Stimulated activated CD8-positive, alpha-beta memory T cell treated with anti-CD3 and anti-CD28 coated beads, Interleukin-2, amount 100 ng/mL, for 1 hour (primary cell): ENCODE measurements around the gene GAD2.

Experiments
- DNase-seq, 2 donors: peaks; one replicate each; pipeline ENCODE4 v3.0.0-alpha.2; 2020; ENCODE audit warnings: low read depth in 2 of 2

The GAD2 gene

DNA sequence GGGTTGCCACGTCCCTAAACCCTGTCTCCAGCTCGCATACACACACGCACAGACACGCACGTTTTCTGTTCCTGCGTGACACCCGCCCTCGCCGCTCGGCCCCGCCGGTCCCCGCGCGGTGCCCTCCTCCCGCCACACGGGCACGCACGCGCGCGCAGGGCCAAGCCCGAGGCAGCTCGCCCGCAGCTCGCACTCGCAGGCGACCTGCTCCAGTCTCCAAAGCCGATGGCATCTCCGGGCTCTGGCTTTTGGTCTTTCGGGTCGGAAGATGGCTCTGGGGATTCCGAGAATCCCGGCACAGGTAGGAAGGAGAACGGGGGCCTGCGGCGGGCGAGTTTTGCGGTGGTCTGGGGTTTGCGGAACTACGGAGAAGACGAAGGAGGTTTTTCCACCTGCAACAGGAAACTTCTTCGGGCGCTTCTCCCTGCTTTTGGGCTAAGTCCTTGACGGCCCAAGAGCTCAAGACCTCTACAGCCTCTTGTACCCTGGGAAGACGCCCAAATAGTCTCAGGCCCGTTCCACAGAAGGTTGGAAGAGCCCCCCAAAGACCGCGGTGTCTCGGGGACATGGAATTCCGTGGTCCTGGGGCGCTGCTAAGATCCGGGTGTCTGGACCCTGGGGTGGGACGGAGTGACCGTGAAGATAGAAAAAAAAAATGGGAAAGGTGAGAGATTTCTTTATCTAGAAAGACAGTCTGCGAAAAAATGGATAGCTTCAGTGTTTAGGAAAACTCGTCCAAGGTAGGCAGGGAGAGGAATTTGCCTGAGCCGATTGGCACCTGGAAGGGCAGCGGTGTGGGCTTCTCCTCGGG lies at the start of gene GAD2:
GAD2 (plus strand) TSS at position 190 of the 811 bp plus-strand sequence; CDS start at position 226, 36 bp downstream.
- DNase-seq: no peak

DNA sequence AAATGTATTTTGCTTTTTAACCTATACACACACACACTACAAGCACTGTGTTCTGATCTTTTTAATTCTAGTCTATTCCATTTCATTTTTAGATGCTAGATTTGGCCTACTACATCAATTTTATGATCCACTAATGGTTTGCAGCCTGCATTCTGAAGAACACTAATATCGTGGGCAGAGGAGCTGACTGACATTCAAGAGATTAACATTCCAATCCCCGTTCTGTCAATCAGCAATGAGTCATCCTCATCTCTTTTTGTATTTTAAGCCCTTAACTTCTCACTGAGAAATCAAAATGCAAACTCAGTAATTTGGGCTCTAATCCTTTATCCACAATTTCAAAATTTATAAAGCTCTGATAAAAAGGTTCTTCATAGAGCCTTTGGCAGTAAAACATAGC lies 47.1 kb upstream of the GAD2 start:
- no peak for DNase-seq

DNA sequence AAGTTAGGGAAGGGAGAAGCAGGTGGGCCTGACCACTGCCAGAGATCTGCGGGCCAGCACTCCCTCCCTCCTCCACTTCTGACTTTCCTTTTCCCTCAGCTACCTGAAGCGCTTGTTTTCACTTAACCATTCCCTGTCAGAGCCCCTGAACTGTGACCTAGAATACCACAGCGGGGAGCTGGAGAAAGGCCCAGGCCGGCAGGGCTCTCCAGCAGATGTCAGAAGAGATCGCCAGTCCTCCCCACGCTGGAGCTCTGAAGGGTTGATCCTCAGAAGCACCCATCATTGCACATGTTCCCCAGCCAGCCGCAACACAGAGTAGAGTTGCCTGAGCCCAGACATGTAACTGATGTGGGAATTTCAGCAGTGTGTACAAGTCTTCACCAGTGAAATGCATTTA lies 44.4 kb upstream of the GAD2 start:
- no peak for DNase-seq

DNA sequence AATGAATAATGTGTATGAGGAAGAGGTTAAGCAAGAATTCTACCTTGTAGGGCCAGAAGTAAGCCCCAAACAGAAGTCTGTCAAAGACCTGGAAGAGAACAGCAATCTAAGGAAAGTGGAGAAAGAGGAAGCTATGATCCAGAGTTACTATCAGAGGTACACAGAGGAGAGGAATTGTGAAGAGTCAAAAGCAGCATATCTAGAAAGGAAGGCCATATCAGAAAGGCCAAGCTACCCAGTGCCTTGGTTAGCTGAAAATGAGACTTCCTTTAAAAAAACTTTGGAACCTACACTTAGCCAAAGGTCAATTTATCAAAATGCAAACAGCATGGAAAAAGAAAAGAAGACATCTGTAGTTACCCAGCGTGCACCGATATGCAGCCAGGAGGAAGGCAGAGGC lies 42.7 kb upstream of the GAD2 start:
- DNase-seq: no peak

GRCh38 chr10:26177341-26177740 lies 39.2 kb upstream of the GAD2 start:
- no peak for DNase-seq

GRCh38 chr10:26194275-26194674 lies 22.3 kb upstream of the GAD2 start:
- no peak for DNase-seq

- no peak for DNase-seq
These were observed 19.3 kb upstream of the GAD2 start for GRCh38 chr10:26197248-26197647.

DNA sequence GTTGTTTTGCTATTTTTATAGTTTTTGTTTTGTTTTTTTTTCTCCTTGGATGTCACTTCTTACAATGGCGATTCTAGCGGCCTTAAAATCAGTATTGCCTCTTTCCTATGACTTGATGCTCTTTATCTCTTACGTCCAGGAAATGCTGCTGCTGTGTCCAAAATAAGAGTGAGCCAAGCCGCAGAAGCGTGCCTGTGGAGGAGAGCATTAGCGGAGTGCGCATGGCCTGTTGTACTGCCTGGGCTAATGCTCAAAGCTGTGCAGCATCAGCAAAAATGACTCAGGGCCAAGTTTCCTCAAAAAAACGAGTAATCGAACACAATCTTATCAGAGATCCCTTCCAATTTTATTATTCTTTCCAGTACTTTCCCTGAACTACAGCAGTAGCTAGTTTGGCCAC lies 18.5 kb upstream of the GAD2 start:
- no peak for DNase-seq

DNA sequence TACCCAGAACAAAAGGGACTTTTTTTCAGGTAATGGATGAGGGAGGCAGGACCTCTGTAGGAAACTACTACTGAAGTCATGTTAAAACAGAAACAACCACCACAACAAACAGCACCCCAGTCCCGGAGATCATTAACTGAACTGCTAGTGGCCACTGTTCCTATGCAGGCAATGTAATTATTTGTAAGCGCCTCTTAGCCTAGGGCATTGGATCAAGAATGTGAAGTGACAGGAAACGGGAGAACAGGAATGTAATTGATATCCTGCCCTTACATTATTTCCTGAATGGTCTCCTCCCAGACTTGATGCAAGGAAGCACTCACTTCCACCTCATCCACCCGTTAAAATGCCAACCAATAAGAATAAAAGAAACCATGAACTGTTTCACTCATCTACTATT lies 16.7 kb upstream of the GAD2 start:
- no peak for DNase-seq

DNA sequence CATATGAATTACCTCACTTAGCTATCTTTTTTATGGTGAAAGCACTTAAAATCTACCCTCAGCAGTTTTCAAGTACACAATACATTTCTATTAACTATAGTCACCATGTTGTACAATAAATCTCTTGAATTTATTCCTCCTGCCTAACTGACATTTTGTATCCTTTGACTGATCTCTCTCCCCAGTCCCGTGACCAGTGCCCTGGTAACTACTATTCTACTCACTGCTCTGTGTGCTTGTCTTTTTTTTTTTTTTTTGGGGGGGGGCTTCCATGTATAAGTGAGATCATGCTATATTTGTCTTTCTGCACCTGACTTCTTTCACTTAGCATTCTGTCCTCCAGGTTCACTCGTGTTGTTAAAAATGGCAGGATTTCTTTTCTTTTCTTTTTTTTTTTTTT lies 11.4 kb upstream of the GAD2 start:
- no peak for DNase-seq

GRCh38 chr10:26211781-26212444 lies 4.7 kb upstream of the GAD2 start:
- no peak for DNase-seq

DNA sequence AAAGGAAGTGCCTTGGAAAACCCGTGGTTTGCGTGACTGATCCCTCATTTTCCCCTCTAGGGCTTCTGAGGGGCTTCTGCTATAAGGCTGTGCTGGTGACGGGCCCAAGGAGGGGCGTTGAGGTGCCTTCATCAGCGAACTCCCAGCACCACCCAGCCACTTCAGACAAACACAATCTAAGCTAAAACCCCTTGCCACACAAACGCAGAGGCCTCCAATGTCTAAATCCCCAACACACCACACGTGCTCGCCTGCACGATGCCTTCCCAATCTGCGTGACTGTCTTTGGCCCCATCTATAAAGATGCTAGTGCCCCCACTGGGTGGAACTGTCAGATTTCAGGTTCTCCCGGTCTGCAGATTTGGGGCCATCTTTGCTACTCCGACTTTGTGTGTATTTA lies 4.1 kb upstream of the GAD2 start:
- no peak for DNase-seq

DNA sequence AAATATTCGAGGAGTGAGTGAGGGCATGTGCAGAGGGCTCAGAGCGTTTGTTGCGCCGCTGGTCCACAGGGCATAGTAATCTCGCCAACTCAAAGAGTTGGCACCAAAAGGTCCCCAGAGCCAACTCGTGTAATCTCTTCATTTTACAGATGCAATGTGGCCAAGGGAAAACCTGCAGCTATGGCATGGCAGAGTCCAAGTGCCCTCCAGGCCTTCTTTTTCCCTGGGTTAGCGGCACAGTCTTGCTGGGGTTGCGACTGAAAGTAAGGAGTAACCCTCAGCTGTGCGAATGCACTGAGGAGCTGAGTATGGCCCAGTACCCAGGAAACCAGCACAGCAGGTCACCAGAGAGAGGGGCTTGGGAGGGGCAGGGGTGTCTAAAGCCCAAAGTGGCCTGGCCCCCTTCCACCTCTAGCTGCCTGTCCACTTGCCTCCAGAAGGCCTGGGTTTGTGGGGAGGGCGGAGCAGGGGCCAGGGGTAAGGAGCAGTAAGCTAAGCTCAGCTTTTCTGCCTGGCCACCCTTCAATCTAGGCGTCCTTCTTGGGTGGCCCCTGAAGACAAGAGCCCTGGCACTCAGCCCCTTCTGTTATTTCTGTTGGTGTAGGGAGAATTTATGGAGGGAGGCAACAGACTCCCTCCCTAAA lies 3.3 kb upstream of the GAD2 start:
- DNase-seq: no peak

DNA sequence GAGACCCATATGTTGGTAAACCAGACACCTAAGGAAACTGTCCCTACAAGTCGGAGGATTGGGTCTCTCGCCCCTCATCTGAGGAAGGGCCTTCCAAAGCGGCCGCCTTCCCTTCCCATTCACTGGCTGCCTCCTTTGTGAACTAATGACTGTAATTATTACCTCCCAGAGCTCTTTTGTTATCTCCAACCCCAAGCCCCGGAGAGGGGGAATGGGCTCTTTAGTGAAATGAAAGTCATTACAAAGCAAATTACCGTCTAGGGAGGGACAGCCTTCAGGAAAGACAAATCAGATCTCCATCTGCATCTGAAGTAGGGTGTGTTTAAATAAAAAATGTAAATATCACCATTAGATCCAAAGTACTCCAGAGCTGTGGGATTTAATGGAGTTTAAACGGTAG lies 2.6 kb upstream of the GAD2 start:
- DNase-seq: no peak

- DNase-seq: no peak
These were observed 1.8 kb upstream of the GAD2 start for GRCh38 chr10:26214551-26215395.

- DNase-seq: no peak
These were observed 1.1 kb upstream of the GAD2 start for GRCh38 chr10:26215396-26215934.

DNA sequence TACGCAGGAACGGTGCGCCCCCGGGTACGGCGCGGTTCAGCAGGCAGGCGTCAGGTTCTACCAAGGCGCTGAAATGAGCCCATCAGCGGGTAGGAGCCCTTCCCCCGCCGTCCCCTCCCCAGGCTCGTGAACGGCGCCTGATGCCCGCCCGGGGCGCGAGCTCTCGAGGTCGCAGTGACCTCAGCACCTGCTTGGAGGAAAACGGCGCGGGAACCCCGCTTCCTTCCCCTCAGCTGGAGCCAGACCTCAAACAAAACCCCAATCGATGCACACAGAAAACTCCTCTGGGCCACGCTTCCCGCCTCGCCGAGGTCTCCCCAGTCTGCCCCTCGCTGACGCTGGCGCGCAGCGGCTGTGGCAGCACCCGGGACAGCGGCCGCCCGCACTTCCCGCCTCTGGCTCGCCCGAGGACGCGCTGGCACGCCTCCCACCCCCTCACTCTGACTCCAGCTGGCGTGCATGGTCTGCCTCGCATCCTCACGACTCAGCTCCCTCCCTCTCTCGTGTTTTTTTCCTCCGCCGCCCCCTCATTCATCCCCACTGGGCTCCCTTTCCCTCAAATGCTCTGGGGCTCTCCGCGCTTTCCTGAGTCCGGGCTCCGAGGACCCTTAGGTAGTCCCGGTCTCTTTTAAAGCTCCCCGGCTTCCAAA lies 514 bp upstream of the GAD2 start:
- DNase-seq: no peak

GRCh38 chr10:26217396-26218086 lies 967 bp downstream of the GAD2 start:
- DNase-seq: no peak

DNA sequence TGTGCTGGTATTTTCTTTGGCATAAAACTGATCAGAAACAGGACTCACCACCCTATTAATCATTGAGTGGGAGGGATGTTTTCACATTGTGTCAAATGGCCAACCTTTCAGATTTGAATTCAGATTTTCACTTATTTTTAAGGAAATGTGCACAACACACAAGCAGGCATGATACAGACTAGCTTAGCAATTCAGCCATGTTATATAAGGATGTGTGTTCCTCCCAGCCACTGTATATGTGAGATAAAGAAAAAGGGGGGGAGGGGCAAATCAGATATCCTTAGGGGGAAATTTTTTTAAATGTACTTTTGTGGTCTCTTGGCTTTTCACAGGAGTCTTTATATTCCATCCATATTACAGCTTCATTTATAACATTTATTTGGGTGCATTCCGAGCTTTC lies 3.1 kb downstream of the GAD2 start:
- DNase-seq: no peak

DNA sequence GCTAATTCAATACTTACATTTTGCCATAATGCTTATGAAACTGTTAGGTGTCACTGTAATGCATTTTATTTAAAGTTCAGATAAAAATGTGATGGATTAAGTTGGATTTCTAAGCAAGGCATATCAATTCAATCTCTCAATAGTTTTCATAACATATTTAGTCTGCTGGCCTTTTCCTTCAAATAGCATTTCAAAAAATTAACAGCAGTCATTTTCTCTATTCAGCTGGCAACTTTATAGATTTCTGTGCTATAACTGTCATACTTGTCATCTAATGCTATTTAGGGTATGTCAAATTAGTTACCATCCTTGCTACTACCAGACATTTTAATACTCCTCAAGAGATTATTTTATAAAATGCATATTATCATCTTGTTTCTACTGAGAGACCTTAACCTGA lies 4.3 kb downstream of the GAD2 start:
- no peak for DNase-seq

- DNase-seq: no peak
These were observed 5.0 kb downstream of the GAD2 start for GRCh38 chr10:26221541-26221940.
